A673 (cell line): ENCODE data around the gene PYGM.

ENCODE experiments used
- EZH2 ChIP-seq: fragments of 200-600 bp; sonication (generic); IDR thresholded peaks from 2 replicates; pipeline ENCODE4 v1.6.1; 2017; ENCODE audit warnings: borderline replicate concordance, low read depth, mild to moderate bottlenecking, mixed read lengths, antibody characterized with exemption, low read length; ENCODE audit not compliant: poor library complexity, severe bottlenecking
- TF ChIP-seq, protein P1 (sequence below): fragments of 300-800, 200-600 bp; sonication (generic); conservative IDR thresholded peaks from 2 replicates; pipeline ENCODE4 v1.5.1; 2017; ENCODE audit warnings: low read depth, mild to moderate bottlenecking, antibody characterized with exemption, low read length, moderate library complexity, mixed read lengths

DNA sequence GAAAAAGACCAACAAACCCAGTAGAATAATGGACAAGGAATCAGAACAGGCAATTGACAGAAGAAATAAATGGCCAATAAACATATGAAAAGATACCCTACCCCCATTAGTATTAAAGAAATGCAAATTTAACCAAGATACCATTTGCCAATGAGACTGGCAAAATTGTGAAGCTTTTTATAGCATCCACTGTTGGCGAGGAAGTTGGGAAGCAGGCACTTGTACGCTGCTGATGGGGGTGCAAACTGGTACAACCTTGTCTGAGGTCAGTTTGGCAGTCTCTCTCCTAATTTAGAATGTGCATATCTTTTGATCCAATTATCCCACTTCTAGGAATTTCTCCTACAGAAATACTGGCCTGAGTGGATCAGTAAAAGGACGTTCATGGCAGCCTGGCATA lies 28.2 kb downstream of the PYGM start:
- TF ChIP-seq, protein P1, sequence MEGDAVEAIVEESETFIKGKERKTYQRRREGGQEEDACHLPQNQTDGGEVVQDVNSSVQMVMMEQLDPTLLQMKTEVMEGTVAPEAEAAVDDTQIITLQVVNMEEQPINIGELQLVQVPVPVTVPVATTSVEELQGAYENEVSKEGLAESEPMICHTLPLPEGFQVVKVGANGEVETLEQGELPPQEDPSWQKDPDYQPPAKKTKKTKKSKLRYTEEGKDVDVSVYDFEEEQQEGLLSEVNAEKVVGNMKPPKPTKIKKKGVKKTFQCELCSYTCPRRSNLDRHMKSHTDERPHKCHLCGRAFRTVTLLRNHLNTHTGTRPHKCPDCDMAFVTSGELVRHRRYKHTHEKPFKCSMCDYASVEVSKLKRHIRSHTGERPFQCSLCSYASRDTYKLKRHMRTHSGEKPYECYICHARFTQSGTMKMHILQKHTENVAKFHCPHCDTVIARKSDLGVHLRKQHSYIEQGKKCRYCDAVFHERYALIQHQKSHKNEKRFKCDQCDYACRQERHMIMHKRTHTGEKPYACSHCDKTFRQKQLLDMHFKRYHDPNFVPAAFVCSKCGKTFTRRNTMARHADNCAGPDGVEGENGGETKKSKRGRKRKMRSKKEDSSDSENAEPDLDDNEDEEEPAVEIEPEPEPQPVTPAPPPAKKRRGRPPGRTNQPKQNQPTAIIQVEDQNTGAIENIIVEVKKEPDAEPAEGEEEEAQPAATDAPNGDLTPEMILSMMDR: no peak
- TF ChIP-seq EZH2: no peak
